Thyroid gland (tissue), 4 donors: ENCODE results near the gene JAKMIP2. TPM values are rescaled to one million over a fixed set of nuclear protein-coding genes. Genes with fewer than 3 reads are reported as not detected.
"Not testable (repeated sequence)": the region's sequence is repeated elsewhere in the genome, so short reads cannot be mapped to it uniquely, and the experiment has no call there.

Experiments used
- DNase-seq, 2 donors: peaks; one replicate each; pipeline ENCODE4 v3.0.0-alpha.2; 2019
- H3K27ac ChIP-seq, 3 donors: fragments of 200-600 bp; sonication (generic); 1 replicate in 2 of 3; 2 replicates in 1 of 3; pipeline ENCODE4 v1.5.1; 2016 to 2019; ENCODE audit warnings: mild to moderate bottlenecking in 1 of 3, moderate library complexity in 1 of 3
- H3K27me3 ChIP-seq: fragments of 200-600 bp; sonication (generic); one replicate; pipeline ENCODE4 v1.5.1; 2019
- H3K36me3 ChIP-seq, 2 donors: fragments of 200-600 bp; sonication (generic); one replicate each; pipeline ENCODE4 v1.5.1; 2016 to 2019
- H3K4me1 ChIP-seq, 2 donors: fragments of 200-600 bp; sonication (generic); one replicate each; pipeline ENCODE4 v1.5.1; 2017 to 2019
- H3K4me3 ChIP-seq, 3 donors: fragments of 200-600 bp; sonication (generic); replicated peaks in 1 of 3; 1 replicate in 2 of 3; 2 replicates in 1 of 3; pipeline ENCODE4 v1.5.1; 2016; ENCODE audit warnings: mild to moderate bottlenecking in 1 of 3
- H3K9me3 ChIP-seq: fragments of 200-600 bp; sonication (generic); one replicate; pipeline ENCODE4 v1.5.1; 2017
- POLR2A ChIP-seq, 2 donors: fragments of 450-650 bp; IDR thresholded peaks; one replicate each; pipeline ENCODE4 v1.6.1; 2017; ENCODE audit warnings: antibody characterized with exemption in 2 of 2, mild to moderate bottlenecking in 2 of 2, moderate library complexity in 1 of 2
- WGBS, 2 donors: methylation state at CpG; one replicate each; pipeline ENCODE4 v1.1.5; 2017; 5-methylcytosine and 5-hydroxymethylcytosine counted together
- intact Hi-C: fragments of 100-400 bp; cut with DNase I; formaldehyde crosslinking; loops from one replicate; pipeline ENCODE4 v1.15.1; 2023
- total RNA-seq, 4 donors: library from RNA; depleted of rRNA; stranded (reverse); fragments of >200 nt; gene quantifications; one replicate each; pipeline ENCODE4 v1.2.3, GENCODE V29; 2016
- TF ChIP-seq, protein P1 (sequence below), 6 experiments: fragments of 200-600 bp in 3 of 6; fragments of 450-650 bp in 3 of 6; sonication (generic) in 3 of 6; IDR thresholded peaks; one replicate each; pipeline ENCODE4 v1.5.1; 2016 to 2019; ENCODE audit warnings: antibody characterized with exemption in 6 of 6, mild to moderate bottlenecking in 2 of 6, inconsistent platforms in 1 of 6, moderate library complexity in 1 of 6

The JAKMIP2 gene
- total RNA-seq, 4 donors from 2014 or later: under 0.01 to 0.75 (median 0.38) TPM

DNA sequence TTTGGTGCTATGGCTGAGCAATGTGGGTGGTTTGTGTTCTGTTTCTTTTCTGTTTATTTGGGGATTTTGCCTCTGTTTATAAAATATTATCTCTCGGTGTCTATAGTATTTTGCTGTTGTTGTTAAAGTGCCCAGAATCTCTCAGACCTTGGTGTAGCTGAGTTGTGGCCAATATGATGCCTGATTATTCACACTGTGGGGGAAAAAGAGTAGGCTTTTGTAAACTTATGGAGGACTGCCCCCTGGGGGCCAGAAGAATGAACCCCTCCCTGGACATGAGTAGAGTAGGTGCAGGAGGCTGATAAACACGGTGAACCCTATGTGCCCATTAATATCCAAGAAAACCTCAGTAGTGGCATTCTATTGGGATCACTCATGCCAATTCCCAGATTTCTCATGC lies 223.7 kb downstream of the JAKMIP2 start:
- Histone ChIP-seq H3K4me1 (peaks cover 8 to 10% of the 10 kb centered on the region in 2 donors), H3K4me3 (no peak overlapping the region), H3K27me3 (no peaks in the 10 kb centered on the region), H3K9me3 (no peaks in the 10 kb centered on the region), H3K27ac (no peak overlapping the region), H3K36me3 (no peaks in the 10 kb centered on the region)
- no peak for TF ChIP-seq POLR2A (IDR thresholded peaks at IDR 0.05)
- TF ChIP-seq, protein P1, sequence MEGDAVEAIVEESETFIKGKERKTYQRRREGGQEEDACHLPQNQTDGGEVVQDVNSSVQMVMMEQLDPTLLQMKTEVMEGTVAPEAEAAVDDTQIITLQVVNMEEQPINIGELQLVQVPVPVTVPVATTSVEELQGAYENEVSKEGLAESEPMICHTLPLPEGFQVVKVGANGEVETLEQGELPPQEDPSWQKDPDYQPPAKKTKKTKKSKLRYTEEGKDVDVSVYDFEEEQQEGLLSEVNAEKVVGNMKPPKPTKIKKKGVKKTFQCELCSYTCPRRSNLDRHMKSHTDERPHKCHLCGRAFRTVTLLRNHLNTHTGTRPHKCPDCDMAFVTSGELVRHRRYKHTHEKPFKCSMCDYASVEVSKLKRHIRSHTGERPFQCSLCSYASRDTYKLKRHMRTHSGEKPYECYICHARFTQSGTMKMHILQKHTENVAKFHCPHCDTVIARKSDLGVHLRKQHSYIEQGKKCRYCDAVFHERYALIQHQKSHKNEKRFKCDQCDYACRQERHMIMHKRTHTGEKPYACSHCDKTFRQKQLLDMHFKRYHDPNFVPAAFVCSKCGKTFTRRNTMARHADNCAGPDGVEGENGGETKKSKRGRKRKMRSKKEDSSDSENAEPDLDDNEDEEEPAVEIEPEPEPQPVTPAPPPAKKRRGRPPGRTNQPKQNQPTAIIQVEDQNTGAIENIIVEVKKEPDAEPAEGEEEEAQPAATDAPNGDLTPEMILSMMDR (IDR thresholded peaks at IDR 0.05): peak in 4 of 6 experiments; percentile 32 to 43 (median 38)
- intact Hi-C loops: loop anchor here (5.0 kb wide), 1 partner anchor 107 kb away; no protein-coding TSS in a partner anchor
- 30 to 48% methylated on average over 2 of the region's 2 CpGs for WGBS, 2 donors
- peak; percentile 22 to 31 for DNase-seq

DNA sequence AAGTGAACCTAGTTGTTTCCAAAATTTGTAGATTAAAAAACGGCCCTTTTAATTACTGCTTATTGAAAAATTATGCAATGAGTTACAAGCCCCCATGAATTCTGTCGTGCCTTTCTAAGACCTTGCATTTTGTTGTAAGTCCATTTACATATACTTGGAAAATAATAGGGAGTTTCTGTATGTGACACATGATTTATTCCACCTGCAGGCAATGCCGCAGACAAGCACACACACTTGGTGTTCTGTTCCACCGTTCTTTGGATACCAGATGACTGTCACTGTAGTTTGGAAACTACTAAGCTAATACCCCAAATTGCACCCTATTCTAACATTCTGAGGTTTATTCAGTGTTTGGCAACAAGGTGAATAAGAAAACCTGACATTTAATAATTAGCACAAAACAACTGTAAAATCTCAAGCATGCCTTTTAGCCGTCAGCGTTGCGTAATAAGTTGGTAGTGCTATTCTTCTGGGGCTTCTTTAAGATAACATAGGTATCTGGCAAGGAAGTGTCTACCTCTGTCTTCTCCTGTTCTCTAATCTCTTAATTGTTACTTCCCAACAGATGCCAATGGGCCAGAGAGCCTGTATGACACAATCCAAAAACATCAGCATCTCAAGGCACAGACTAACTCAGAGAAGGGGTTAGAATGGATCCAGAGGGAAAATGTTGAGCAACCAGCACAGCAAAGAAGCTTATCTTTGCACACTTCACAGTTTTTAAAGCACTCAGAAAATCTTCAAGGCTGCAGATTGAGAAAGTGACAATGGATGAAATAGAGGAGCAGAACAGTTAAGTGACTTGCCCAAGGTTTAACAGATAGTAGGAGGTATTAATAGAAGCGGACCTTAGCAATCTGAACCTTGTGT lies 224.4 kb downstream of the JAKMIP2 start:
- WGBS, 2 donors: 88 to 89% methylated on average over 8 of the region's 8 CpGs
- no peak for DNase-seq

DNA sequence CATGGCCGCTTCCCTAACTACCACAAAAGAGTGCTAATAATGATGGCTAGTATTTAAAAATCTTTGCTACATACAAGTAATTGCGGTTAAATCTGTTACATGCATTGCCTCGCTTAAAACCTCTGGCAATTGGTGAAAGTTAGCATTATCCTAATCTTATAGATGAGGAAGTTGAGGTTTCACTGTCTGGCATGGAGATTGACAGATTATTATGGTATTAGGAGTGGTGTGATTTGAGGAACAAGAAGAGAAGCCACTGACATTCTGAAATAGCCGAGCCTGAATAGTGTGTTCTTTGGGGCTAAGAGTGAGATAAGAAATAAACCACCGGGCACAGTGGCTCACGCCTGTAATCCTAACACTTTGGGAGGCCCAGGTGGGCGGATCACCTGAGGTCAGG lies 227.4 kb downstream of the JAKMIP2 start:
- H3K4me3 ChIP-seq: no peak overlapping the region
- H3K36me3 ChIP-seq: no peaks in the 10 kb centered on the region
- peaks cover 13 to 28% of the 10 kb centered on the region in 2 donors for H3K4me1 ChIP-seq
- intact Hi-C loops: loop anchor here (5.0 kb wide), 1 partner anchor 103 kb away; no protein-coding TSS in a partner anchor
- DNase-seq: no peak
- H3K27me3 ChIP-seq: no peaks in the 10 kb centered on the region
- peak overlapping the region in 1 of 3 donors; percentile 84 for H3K27ac ChIP-seq
- no peaks in the 10 kb centered on the region for H3K9me3 ChIP-seq
- TF ChIP-seq POLR2A (IDR thresholded peaks at IDR 0.05): no peak
- TF ChIP-seq, protein P1 (IDR thresholded peaks at IDR 0.05): no peak
- WGBS, 2 donors: 85 to 95% methylated on average over 7 of the region's 7 CpGs

More for the DNA sequence above, 224.4 kb downstream of the JAKMIP2 start:
- H3K36me3 ChIP-seq: no peaks in the 10 kb centered on the region
- peaks cover 13 to 15% of the 10 kb centered on the region in 2 donors for H3K4me1 ChIP-seq
- no peak overlapping the region for H3K27ac ChIP-seq
- TF ChIP-seq POLR2A (IDR thresholded peaks at IDR 0.05): no peak
- TF ChIP-seq, protein P1 (IDR thresholded peaks at IDR 0.05): no peak
- no peaks in the 10 kb centered on the region for H3K27me3 ChIP-seq
- intact Hi-C loops: loop anchor here (5.0 kb wide), 1 partner anchor 106 kb away; no protein-coding TSS in a partner anchor
- no peak overlapping the region for H3K4me3 ChIP-seq
- no peaks in the 10 kb centered on the region for H3K9me3 ChIP-seq

GRCh38 chr5:147554261-147554817 lies 228.2 kb downstream of the JAKMIP2 start:
- 28% methylated on average over 7 of the region's 7 CpGs for WGBS, 2 donors
- no peak for TF ChIP-seq POLR2A (IDR thresholded peaks at IDR 0.05)
- TF ChIP-seq, protein P1 (IDR thresholded peaks at IDR 0.05): no peak
- no peaks in the 10 kb centered on the region for H3K36me3 ChIP-seq
- H3K4me3 ChIP-seq: no peak overlapping the region
- intact Hi-C loops: no loop called here
- H3K27ac ChIP-seq: peak overlapping the region; percentile 68 to 84 (median 68)
- DNase-seq: no peak
- H3K4me1 ChIP-seq: peaks cover 13 to 28% of the 10 kb centered on the region in 2 donors
- no peaks in the 10 kb centered on the region for H3K9me3 ChIP-seq
- no peaks in the 10 kb centered on the region for H3K27me3 ChIP-seq

DNA sequence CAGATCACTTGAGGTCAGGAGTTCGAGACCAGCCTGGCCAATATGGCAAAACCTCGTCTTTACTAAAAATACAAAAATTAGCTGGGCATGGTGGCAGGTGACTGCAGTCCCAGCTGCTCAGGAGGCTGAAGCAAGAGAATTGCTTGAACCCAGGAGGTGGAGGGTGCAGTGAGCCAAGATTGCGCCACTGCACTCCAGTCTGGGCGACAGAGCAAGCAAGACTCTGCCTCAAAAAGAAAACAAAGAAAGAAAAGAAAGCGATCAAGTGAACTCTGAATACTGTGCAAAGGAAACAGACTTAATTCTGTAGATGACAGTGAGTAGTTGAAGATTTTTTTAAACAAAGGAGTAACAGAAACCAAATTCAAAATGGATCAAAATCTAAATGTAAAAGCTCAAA lies 228.7 kb downstream of the JAKMIP2 start:
- H3K36me3 ChIP-seq, H3K4me3 ChIP-seq, H3K9me3 ChIP-seq, H3K27me3 ChIP-seq, intact Hi-C loops: not testable (repeated sequence)
- peaks cover 13 to 28% of the 10 kb centered on the region in 2 donors for H3K4me1 ChIP-seq
- H3K27ac ChIP-seq: peak overlapping the region; percentile 68 to 84 (median 68)
- peak; percentile 45 to 50 for DNase-seq
- WGBS, 2 donors: 20 to 32% methylated on average over 5 of the region's 5 CpGs
